ENCODE results near the gene ENPP6. TPM values are rescaled to one million over a fixed set of nuclear protein-coding genes. Genes with fewer than 3 reads are reported as not detected.

ENPP6 gene
- polyA plus RNA-seq, 1 of the 3 experiments (the other 2 are of a cell fraction): not detected

DNA sequence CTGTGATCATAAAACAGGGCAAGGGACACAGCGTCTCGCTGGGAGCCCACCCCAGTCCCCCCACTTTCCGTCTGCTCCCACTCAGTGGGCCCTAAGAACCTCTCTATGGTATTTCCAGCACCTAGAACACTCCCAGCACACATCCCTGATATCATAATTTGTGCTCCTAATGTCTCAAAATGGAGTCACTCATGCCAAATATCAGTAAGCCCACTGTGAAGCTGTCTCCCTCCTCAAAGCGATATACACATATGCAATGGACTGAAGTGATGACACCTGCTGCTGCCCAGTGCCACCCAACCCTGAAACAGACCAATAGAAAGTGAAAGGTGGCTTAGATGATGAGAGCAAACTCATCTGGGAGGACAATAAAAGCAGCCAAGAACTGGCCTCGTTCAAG is 17.9 kb downstream of the ENPP6 start:
- POLR2A ChIA-PET: no interaction called here

More for the DNA sequence above, 17.9 kb downstream of the ENPP6 start:
- TF ChIP-seq GABPA (IDR thresholded peaks at IDR 0.05; ENCODE audit: low read depth): no peak
- no peak for TF ChIP-seq YY1 (IDR thresholded peaks at IDR 0.05; ENCODE audit: low read depth)
- TF ChIP-seq FOSL2 (IDR thresholded peaks at IDR 0.05; ENCODE audit: borderline replicate concordance, low read depth): no peak
- no peak for TF ChIP-seq RFX5 (IDR thresholded peaks at IDR 0.05; ENCODE audit: low read length)
- TF ChIP-seq JUND (IDR thresholded peaks at IDR 0.05): no peak
- TF ChIP-seq CTCF (IDR thresholded peaks at IDR 0.05): no peak
- TF ChIP-seq, protein P1, sequence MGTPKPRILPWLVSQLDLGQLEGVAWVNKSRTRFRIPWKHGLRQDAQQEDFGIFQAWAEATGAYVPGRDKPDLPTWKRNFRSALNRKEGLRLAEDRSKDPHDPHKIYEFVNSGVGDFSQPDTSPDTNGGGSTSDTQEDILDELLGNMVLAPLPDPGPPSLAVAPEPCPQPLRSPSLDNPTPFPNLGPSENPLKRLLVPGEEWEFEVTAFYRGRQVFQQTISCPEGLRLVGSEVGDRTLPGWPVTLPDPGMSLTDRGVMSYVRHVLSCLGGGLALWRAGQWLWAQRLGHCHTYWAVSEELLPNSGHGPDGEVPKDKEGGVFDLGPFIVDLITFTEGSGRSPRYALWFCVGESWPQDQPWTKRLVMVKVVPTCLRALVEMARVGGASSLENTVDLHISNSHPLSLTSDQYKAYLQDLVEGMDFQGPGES (IDR thresholded peaks at IDR 0.05; ENCODE audit: low read depth, low read length): no peak
- no peak for TF ChIP-seq USF1 (IDR thresholded peaks at IDR 0.05; ENCODE audit: borderline replicate concordance, low read depth)
- TF ChIP-seq MEF2A (IDR thresholded peaks at IDR 0.05; ENCODE audit: borderline replicate concordance, low read depth): no peak
- TF ChIP-seq CHD2 (IDR thresholded peaks at IDR 0.05; ENCODE audit: low read length, partially characterized antibody): no peak
- TF ChIP-seq NRF1 (IDR thresholded peaks at IDR 0.05; ENCODE audit: low read depth, low read length): no peak
- TF ChIP-seq USF2 (IDR thresholded peaks at IDR 0.05; ENCODE audit: borderline replicate concordance, low read depth, low read length): no peak
- TF ChIP-seq ELF1 (IDR thresholded peaks at IDR 0.05): no peak
- no peak for TF ChIP-seq TCF12 (IDR thresholded peaks at IDR 0.05)
- no peak for TF ChIP-seq RXRA (IDR thresholded peaks at IDR 0.05; ENCODE audit: borderline replicate concordance, low read depth)
- no peak for TF ChIP-seq RAD21 (IDR thresholded peaks at IDR 0.05; ENCODE audit: low read length)
- TF ChIP-seq ZBTB33 (IDR thresholded peaks at IDR 0.05; ENCODE audit: borderline replicate concordance, low read depth): no peak
- TF ChIP-seq, protein P2, sequence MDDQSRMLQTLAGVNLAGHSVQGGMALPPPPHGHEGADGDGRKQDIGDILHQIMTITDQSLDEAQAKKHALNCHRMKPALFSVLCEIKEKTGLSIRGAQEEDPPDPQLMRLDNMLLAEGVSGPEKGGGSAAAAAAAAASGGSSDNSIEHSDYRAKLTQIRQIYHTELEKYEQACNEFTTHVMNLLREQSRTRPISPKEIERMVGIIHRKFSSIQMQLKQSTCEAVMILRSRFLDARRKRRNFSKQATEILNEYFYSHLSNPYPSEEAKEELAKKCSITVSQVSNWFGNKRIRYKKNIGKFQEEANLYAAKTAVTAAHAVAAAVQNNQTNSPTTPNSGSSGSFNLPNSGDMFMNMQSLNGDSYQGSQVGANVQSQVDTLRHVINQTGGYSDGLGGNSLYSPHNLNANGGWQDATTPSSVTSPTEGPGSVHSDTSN (IDR thresholded peaks at IDR 0.05): no peak
- TF ChIP-seq FOXM1 (IDR thresholded peaks at IDR 0.05; ENCODE audit: low read depth): no peak
- H3K9me2 ChIP-seq: no peaks in the 10 kb centered on the region
- H3K9ac ChIP-seq: no peak overlapping the region
- CTCF ChIA-PET: no interaction called here
- no peak overlapping the region for H2AFZ ChIP-seq (ENCODE audit: low read depth)
- 26% methylated on average over 3 of the region's 5 CpGs for WGBS (ENCODE audit: low lambda C conversion rate)
- H3K4me3 ChIP-seq (ENCODE audit: low read depth in 2 of 2, low read length in 1 of 2): no peak overlapping the region
- H3K27ac ChIP-seq (ENCODE audit: low read depth in 2 of 2, low read length in 1 of 2): no peak overlapping the region
- no peaks in the 10 kb centered on the region for H3K9me3 ChIP-seq
- no peaks in the 10 kb centered on the region for H3F3A ChIP-seq (replicated peaks; ENCODE audit: insufficient read depth)
- H4K20me1 ChIP-seq (ENCODE audit: insufficient read depth): no peaks in the 10 kb centered on the region
- DNase-seq: no peak
- H3K4me1 ChIP-seq (ENCODE audit: control insufficient read depth in 1 of 2, insufficient read depth in 2 of 2, low read depth in 1 of 2, low read length in 1 of 2): no peaks in the 10 kb centered on the region; a peak in 1 of 4 replicates
- H3K4me2 ChIP-seq: no peak overlapping the region
- no peaks in the 10 kb centered on the region for H3K27me3 ChIP-seq (ENCODE audit: insufficient read depth)
- H3K79me2 ChIP-seq (ENCODE audit: insufficient read depth): no peaks in the 10 kb centered on the region
- no peaks in the 10 kb centered on the region for H3K36me3 ChIP-seq (replicated peaks in 1 of 2; ENCODE audit: control insufficient read depth in 1 of 2, insufficient read depth in 2 of 2, low read length in 1 of 2)

All from SK-N-SH (cell line).